HG03280 (cell line): Measurements from ENCODE around the gene ALG6.
A peak's percentile ranks its signal among the peaks of the same experiment; 100 is the strongest.

Experiments used
- ATAC-seq: cut with Tn5 transposase; IDR thresholded peaks from one replicate; pipeline ENCODE4 v1.9.1; 2021; ENCODE audit warnings: mild to moderate bottlenecking, moderate library complexity; ENCODE audit not compliant: unreplicated experiment

The ALG6 gene

DNA sequence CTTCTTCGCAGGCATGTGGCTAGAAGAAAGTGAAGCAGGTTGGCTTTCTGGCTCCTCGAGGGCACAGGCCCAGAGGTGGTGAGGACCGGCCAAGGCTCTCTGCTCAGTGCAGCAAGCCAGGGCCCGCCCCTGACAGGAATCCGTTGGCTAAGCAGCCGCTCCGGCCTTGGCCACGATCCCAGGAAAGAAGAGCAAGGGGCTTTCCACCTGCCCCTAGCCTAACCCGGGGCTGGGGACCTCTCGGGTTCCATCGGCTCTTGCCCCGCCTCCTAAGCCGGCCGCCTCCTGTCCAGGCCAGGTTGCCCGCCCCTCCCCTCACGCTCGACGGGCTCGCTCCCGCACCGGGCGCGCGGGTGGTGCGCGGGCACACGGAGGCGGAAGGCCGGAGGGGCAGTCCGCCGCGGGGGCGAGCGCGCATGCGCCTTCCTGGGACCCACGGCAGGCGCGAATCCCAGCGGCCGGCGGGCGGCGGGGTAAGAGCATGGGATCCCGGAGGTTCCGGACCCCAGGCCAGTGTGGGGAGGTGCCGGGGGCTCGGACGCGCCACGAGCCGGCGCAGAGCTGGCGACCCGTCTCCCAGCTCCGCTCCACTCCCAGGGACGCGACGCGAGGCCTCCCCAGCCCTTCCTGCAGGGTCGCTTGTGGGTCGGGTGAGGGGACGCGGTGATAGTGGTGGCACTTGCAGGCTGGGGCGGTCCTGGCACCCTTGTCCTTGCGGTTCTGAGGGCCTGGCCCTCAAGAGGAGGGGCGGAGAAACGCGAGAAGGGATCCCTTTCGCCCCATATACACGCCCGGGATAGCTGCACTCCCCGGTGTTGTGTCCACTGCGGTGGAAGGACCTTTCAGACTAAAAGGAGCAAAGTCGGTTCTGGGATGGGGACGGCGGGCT is at the start of gene ALG6:
TSS of gene ALG6 (plus strand) at position 413 of the 889 bp plus-strand sequence. CDS start 3,351 bp downstream, outside the sequence.
- ATAC-seq, result peak; percentile 95

DNA sequence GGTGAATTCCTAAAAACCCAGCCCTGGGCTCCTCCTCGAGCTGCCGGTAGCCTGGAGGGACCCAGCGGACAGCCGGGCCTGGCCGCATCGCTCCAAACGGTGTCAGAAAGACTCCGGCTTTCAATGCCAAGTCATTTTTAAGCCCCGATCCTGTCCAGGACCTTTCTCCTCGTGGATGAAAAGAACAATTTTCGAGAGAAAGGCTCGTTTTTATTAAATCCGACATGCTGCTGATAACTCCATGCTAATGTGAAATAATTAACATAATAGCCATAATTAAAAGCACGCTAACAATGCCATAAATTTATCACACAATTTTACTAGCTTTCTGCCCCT is 49.6 kb upstream of the ALG6 start:
- ATAC-seq, result no peak

DNA sequence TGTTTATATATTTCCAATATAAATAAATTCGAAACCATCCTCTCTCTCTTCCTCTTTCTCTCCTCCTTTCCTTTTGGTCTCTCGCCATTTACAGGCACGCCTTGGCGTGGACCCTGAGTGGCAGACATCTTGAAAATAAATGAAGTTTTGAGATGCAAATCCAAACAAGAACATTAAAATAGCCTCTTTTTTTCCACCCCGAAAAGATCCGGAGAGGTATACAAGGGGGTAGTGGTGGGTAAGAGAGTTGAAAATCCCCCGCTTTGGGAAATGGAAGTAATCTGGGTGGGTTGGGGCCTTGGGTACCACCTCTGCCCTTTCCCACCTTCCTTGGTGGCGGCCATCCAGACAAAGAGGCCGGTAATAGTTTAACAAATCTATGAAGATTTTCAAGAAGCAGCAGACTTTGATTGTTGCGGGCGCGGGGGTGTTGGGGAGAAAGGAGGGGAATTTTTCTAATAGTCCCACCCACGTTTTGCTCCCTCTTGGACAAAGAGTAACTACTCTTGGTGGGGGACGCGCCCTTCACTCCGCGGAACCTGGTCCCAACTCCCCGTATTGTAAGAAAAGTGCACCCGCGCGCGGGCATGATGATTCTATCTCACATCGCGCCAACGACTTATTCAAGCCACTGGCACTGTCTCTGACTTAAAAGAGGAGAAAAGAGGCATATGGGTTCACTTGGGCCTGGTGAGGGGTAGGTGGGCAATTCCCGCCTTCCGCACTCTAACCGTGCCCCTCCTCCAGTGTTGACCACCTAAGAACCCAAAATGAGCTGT is 49.0 kb upstream of the ALG6 start:
- no peak for ATAC-seq

DNA sequence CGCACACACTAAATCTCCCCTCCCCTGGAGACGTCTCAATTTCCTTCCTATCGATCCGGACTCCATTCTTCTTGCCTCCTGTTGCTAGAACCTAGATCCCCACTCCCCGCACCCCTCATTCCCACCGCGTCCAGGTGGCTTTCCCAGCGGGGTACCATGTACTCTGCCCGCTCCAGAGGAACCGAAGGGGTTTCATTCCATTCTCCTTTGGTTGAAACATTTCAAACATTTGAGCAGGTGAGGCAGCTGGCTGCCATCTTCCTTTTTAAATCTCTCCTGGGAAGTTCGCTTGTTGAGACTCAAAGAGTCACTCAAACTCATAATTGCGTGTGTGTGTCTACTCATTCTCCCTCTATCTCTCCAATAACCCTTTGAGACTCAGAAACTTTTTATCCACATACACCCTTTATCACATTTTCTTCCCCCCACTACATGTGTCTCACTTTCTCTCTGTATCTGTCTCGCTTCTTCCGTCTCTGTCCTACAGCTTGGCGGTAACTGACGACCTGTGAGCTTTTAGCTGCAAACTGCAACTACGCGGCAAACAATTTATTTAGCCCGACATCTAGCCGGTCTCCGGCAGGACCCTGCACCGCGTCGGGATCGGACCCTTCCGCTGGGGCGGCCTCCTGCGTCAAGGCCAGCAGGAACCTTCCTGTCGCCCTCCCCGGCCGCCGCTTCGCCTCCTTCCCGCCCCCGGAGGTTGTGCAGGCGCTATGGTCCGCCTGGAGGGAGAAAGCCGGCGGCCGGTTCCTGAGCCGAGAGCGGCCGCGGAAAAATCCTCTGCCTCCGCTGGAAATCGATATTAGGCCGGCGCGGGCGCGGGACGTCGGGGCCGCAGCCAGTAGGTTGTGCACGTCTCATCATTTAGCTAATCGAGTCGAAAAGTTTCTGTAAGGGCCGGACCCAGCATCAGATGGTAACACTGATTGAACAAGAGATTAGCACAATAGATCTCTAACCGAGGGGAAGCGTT is 48.1 kb upstream of the ALG6 start:
- ATAC-seq, result no peak

DNA sequence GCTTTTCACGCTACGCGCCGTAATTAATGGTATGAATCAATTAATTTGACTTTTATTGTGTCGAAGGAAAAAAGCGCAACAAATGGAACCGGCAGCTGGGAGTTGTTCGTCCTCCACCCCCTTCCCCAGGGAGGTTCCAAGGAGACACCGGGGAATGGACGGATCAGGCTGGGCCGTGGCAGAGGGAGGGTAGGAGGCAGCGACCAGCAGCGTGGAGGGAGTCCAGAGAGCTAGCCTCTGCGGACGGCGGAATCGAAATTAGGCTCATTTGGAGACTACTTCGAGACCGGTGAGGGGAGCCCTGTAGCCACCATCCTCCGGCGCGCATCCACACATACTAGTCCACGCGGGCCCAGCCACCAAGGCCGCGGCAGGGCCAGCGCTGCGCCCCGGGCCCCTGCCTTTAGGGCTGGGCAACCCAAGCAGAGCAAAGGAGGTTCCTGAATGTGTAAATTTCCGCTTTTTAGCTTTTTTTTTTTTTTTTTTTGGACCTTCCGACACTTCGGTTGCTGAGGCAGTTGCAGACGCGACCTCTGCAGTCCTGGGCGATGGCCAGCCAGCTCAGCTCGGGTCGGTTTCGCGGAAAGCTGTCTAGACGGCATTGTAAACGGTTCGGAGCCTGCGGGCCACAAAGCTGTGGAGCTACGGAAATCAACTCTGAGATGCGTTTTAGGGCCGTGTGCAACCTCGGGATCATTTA is 47.3 kb upstream of the ALG6 start:
- no peak for ATAC-seq

DNA sequence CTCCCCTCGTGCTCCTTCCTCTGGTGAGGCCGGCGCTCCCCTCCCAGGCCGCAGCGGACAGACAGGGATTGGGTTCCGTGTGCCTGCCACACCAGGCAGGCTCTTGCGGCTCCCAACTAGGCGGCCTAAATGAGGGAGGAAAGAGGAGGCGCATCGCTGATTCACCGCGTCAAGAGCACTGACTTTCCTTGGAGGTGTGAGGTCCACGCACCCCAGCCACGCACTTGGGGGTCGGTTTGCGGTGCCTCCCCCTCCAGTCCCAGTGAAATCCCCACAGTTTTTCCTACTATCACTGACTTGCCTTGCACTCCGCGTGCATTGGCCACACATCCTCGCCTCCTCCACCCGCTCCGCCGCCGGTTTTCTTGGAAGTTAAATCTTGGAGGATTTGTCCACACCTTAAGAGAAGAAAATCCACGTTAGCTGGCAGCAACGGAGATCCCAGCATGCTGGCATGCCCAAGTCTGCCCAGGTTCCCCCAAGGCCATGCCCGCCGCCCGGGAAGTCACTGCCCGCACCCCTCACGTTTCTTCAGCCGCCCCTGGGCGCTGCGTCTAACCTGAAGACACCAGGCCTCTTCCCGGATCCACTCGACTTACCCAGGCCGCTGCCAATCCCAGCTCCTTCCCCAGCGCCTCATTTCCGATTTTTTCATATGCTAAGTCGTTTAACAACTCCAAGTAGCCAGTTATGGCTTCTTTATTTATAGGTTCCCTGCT is 46.2 kb upstream of the ALG6 start:
- no peak for ATAC-seq

DNA sequence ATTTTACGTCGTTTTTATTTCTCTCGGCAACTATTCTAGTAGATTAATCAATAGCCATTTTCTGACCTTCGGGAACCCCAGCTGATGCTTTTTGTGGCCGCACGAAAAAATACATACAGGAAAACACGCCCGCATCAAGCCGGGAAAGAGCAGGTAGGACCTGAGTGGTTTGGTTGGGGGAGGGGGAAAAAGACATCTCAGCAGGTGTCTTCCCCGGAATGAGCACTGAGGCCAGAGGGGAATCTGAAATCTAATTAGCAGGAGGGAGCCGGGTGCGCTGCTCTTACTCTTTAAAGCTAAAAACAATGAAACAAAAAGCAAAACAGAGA is 45.7 kb upstream of the ALG6 start:
- ATAC-seq, result no peak

DNA sequence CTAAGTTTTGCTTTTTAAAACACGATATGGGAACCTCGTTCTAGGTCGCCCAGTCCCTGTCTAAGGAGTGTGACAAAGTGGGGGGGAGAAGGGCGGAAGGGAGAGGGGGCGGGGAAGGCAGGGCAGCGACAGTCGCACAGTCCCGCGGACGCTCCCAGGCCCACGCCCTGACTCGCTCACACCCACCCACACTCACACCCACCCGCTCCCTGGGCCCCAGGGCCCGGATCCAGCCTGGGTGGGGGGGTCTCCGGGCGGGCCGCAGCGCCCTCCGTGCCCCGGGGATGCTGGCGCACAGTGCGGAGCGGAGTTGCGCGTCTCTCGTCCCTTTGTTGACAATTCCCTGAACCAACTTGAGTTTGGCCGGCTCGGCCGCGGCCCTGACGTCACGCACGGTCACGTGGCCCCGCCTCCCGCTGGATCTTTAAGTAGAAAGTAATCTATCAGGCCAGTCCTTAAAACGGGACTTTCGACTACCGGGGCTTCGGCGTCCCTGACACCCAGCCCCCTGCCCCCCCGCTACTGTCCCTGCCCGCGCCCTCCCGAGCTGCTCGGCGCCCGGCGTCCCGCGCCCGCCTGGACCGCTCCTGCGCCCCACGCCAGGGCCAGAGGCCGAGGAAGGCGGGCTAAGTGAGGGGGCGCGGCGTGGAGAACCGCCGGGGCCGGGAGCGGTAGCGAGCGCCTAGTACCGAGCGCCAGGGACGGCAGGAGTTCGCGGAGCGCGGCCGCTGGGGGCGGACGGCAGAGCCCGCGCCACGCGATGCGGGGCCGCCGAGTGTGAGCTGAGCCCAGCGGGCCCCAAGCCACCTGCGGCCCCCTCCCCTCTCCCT is 45.1 kb upstream of the ALG6 start, which contains the start of gene FOXD3:
TSS of gene FOXD3 (plus strand) at position 454 of the 830 bp plus-strand sequence. CDS start 492 bp downstream, outside the sequence.
- ATAC-seq, result peak; percentile 51

DNA sequence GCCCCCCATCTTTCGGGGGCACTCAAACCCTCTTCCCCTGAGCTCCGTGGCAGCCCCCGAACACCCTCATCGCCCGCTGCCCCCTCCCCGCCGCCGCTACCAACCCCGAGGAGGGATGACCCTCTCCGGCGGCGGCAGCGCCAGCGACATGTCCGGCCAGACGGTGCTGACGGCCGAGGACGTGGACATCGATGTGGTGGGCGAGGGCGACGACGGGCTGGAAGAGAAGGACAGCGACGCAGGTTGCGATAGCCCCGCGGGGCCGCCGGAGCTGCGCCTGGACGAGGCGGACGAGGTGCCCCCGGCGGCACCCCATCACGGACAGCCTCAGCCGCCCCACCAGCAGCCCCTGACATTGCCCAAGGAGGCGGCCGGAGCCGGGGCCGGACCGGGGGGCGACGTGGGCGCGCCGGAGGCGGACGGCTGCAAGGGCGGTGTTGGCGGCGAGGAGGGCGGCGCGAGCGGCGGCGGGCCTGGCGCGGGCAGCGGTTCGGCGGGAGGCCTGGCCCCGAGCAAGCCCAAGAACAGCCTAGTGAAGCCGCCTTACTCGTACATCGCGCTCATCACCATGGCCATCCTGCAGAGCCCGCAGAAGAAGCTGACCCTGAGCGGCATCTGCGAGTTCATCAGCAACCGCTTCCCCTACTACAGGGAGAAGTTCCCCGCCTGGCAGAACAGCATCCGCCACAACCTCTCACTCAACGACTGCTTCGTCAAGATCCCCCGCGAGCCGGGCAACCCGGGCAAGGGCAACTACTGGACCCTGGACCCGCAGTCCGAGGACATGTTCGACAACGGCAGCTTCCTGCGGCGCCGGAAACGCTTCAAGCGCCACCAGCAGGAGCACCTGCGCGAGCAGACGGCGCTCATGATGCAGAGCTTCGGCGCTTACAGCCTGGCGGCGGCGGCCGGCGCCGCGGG is 44.2 kb upstream of the ALG6 start:
- ATAC-seq, result no peak

DNA sequence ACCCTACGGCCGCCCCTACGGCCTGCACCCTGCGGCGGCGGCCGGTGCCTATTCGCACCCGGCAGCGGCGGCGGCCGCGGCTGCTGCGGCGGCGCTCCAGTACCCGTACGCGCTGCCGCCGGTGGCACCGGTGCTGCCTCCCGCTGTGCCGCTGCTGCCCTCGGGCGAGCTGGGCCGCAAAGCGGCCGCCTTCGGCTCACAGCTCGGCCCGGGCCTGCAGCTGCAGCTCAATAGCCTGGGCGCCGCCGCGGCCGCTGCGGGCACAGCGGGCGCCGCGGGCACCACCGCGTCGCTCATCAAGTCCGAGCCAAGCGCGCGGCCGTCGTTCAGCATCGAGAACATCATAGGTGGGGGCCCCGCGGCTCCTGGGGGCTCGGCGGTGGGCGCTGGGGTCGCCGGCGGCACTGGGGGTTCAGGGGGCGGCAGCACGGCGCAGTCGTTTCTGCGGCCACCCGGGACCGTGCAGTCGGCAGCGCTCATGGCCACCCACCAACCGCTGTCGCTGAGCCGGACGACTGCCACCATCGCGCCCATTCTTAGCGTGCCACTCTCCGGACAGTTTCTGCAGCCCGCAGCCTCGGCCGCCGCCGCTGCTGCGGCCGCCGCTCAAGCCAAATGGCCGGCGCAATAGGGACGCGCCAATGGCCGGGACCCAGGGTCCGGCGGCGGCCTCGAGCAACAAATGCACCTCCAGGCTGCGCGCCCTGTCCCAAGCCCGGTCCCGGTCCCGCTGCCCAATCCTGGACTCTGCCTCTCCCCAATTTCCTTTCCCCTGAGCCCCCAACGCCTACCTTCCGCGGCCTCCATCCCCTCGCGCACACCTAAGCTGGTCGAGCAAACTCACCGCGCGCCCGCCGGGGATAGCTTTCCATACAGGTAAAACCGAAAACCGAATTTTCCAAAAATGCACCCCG is 43.3 kb upstream of the ALG6 start:
- no peak for ATAC-seq

DNA sequence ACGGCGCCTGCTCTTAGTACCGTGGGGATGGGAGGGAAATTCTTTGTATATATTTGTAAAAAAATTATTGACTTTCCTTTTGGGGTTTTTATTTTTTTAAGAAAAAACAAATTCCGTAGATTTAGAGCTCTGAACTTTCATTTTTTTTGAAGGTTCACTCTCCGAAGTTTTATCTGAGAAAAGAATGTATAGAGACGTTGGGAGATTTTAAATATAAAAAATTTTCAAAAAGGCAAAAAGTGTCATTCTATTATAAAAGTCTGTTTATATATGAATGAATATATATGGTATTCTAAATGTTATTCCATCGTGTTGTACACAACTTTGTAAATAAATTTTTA is 42.7 kb upstream of the ALG6 start:
- no peak for ATAC-seq

DNA sequence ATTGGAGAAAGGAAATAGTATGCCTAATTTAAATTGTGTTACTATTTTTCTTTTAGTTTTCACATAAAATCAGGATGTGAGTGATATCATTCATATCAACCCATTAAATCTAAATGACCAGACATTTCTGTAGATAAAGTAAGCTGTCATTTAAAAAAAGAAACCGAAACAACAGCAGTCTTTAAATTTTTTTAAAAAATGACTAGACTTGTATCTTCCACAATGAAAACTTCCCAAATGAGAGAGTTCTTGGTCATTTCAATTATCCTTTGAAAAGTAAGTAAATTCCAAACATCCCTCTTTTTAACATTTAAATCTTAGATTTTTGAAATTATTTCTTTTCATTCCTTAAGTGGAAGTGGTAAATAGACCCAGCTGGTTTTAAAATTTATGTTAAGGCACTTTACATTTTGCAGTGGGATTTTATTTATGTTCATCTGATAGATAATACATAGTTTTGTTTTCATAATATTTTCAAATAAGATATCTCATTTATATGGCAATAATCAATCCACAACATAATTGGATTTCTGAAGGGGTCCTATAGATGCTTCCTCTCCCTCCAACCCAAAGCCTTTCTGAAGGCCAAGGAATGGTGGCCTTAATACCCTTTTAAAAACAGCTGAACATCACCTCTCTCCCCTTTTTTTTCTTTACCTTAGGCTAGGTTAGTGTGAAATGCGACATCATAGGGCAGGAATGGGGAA is 42.0 kb upstream of the ALG6 start:
- no peak for ATAC-seq

DNA sequence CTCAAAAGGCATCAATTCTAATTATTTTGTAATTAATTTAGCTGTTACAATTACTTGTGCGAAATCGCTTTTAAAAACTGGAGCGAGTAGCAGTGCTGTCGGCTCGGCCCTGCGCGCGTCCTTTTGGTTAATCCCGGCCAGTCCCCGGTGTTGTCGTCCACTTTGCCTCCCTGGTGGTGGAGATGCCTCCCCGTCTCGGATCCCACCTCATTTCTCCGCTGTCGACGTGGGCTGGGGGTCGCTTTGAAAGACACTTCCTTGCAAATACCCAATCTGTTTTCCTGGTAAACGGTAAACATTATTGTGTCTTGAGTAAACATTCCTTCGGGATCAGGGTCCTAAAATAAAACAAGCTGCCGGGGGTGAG is 41.3 kb upstream of the ALG6 start:
- no peak for ATAC-seq

DNA sequence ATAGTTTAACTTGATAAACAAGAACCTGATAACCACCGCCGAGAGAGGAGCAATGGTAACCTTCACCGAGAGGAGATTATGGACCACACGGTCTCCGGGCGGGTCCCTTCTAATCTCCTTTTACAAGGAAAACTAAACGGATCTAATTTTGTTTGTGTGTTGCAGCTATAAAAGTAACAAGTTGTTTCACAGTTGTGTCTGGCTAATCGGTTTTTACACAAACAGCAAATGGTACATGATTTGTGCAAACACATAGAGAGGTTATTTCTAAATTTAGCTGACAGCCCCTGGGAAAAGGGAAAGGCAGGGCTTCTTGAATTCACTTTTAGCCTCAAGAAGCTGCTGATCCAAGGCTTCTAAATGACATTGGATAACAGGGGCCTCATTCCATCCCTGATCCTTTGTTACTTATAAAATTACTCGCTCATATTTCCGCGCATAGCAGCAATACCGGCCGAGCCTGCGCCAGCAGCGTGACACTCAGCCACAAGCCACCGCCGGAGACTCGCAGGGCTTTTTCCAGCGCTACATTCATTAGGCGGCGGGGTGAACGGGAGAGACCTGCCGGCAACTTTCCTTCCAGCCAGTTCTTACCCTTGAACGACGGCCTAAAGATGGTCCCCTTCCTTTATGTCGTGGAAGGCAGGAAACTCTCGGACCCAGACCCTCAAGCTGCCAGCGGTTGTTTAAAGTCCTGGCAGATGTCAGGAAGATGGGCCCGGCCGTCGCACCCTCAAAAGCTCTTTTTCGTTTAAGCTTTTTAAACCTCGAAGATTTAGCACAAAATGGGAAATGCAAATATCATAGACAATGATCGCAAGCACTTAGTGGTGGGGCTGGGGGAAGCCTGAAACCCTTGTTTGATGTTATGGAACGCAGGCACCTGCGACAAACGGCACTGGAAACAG is 40.7 kb upstream of the ALG6 start:
- ATAC-seq, result no peak

DNA sequence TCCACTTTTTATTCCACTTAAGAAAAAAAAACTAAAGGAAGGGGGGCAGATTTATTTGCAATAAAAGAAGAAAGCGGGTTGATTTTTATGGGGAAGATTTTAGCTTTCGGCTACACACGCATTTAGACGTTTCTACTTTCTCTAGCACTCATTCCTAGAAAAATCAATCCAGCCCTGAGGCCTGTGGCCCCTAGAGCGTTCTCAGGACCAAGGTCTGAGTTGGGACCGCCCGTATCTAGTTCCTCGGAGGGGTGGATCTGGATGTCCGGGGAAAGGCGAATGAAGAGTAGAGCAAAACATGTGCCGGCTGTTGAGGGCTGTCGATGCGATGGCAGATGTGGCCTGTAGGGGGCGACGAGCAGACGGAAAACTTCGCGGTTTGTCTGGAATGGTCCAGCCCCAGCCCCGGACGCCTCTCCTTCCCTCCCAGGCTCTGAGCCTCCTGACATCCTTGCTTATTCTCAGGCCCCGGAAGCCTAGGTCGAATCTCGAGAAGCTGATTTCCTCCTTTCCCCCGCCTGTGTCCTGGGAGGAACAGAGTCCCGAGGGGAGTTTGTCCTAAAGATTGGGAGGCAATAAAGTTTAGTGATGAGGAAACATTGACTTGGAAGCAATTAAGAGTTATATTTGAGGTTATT is 39.9 kb upstream of the ALG6 start:
- ATAC-seq, result no peak
